SK-N-SH (cell line): ENCODE measurements around the gene NARS2. TPM values are rescaled to one million over a fixed set of nuclear protein-coding genes. Genes with fewer than 3 reads are reported as not detected.
"Not testable (repeated sequence)": the region's sequence is repeated elsewhere in the genome, so short reads cannot be mapped to it uniquely, and the experiment has no call there.

Source experiments
- CTCF ChIA-PET: fragments of 300-600, 350-600 bp; formaldehyde crosslinking; extraction: SDS; loops from one replicate; lab custom pipeline; 2021; lab: Yijun Ruan, JAX
- POLR2A ChIA-PET: fragments of 350-600 bp; sonication (Branson Sonifier 250); formaldehyde crosslinking; extraction: SDS; loops from one replicate; lab custom pipeline; 2020; ENCODE audit warnings: antibody characterized with exemption, inconsistent platforms; lab: Yijun Ruan, JAX
- DNase-seq: peaks from one replicate; pipeline ENCODE4 v3.0.0; 2012
- H2AFZ ChIP-seq: fragments of 200-600 bp; sonication (generic); 2 replicates; pipeline ENCODE4 v1.8.1; 2016; ENCODE audit warnings: antibody characterized with exemption, mild to moderate bottlenecking, low read depth
- H3F3A ChIP-seq: fragments of 200-600 bp; sonication (generic); replicated peaks from 2 replicates; pipeline ENCODE3; 2016; ENCODE audit warnings: antibody characterized with exemption, mild to moderate bottlenecking; ENCODE audit not compliant: insufficient read depth
- H3K27ac ChIP-seq, 2 experiments: fragments of 200-500 bp in 1 of 2; fragments of 200-600 bp in 1 of 2; sonication (Bioruptor generic) in 1 of 2; sonication (generic), shearing (Covaris generic) in 1 of 2; 2 replicates each; pipeline versions ENCODE4 v1.5.1 to v1.6.1; 2014 to 2016; ENCODE audit warnings: low read depth in 2 of 2, inconsistent platforms in 1 of 2, low read length in 1 of 2, mild to moderate bottlenecking in 1 of 2, mixed read lengths in 1 of 2
- H3K27me3 ChIP-seq: fragments of 200-600 bp; sonication (generic), shearing (Covaris generic); 2 replicates; pipeline ENCODE4 v1.6.1; 2016; ENCODE audit warnings: mixed run types; ENCODE audit not compliant: insufficient read depth
- H3K36me3 ChIP-seq, 2 experiments: fragments of 200-500 bp in 1 of 2; fragments of 200-600 bp in 1 of 2; sonication (Bioruptor generic) in 1 of 2; sonication (generic) in 1 of 2; replicated peaks in 1 of 2; 2 replicates each; pipeline versions ENCODE3 to v1.5.1; 2014 to 2016; ENCODE audit warnings: low read length in 1 of 2, mild to moderate bottlenecking in 1 of 2; ENCODE audit not compliant: insufficient read depth in 2 of 2, control insufficient read depth in 1 of 2
- H3K4me1 ChIP-seq, 2 experiments: fragments of 200-500 bp in 1 of 2; fragments of 200-600 bp in 1 of 2; sonication (Bioruptor generic) in 1 of 2; sonication (generic), shearing (Covaris generic) in 1 of 2; 2 replicates each; pipeline versions ENCODE4 v1.5.1 to v1.6.1; 2014 to 2016; ENCODE audit warnings: low read depth in 1 of 2, low read length in 1 of 2, mixed run types in 1 of 2; ENCODE audit not compliant: insufficient read depth in 2 of 2, control insufficient read depth in 1 of 2
- H3K4me2 ChIP-seq: fragments of 200-600 bp; sonication (generic), shearing (Covaris generic); 2 replicates; pipeline ENCODE4 v1.6.1; 2017; ENCODE audit warnings: mixed run types
- H3K4me3 ChIP-seq, 2 experiments: fragments of 200-500 bp in 1 of 2; fragments of 200-600 bp in 1 of 2; sonication (Bioruptor generic) in 1 of 2; sonication (generic), shearing (Covaris generic) in 1 of 2; 2 replicates each; pipeline versions ENCODE4 v1.5.1 to v1.8.1; 2014 to 2016; ENCODE audit warnings: low read depth in 2 of 2, inconsistent platforms in 1 of 2, low read length in 1 of 2, mild to moderate bottlenecking in 1 of 2, mixed read lengths in 1 of 2, moderate library complexity in 1 of 2
- H3K79me2 ChIP-seq: fragments of 200-600 bp; sonication (generic); 2 replicates; pipeline ENCODE4 v1.8.1; 2017; ENCODE audit warnings: mild to moderate bottlenecking; ENCODE audit not compliant: insufficient read depth
- H3K9ac ChIP-seq: fragments of 200-600 bp; sonication (generic); 2 replicates; pipeline ENCODE4 v1.6.1; 2017; ENCODE audit warnings: mixed run types
- H3K9me2 ChIP-seq: fragments of 200-600 bp; sonication (generic); 2 replicates; pipeline ENCODE4 v1.6.1; 2017; ENCODE audit warnings: mixed run types
- H3K9me3 ChIP-seq: fragments of 200-600 bp; sonication (generic); 2 replicates; pipeline ENCODE4 v1.6.1; 2017; ENCODE audit warnings: mixed run types, mild to moderate bottlenecking, moderate library complexity
- H4K20me1 ChIP-seq: fragments of 200-600 bp; sonication (generic); 2 replicates; pipeline ENCODE4 v1.6.1; 2017; ENCODE audit warnings: mild to moderate bottlenecking, mixed run types; ENCODE audit not compliant: insufficient read depth
- CTCF ChIP-seq: fragments of 200-600 bp; sonication (generic); IDR thresholded peaks from 2 replicates; pipeline ENCODE4 v1.6.1; 2017; ENCODE audit warnings: antibody characterized with exemption, mild to moderate bottlenecking, moderate library complexity
- EP300 ChIP-seq, 2 experiments: IDR thresholded peaks; 2 replicates each; pipeline versions ENCODE4 v1.4.0 to v1.6.1; 2012; ENCODE audit warnings: borderline replicate concordance in 1 of 2, low read depth in 1 of 2, low read length in 1 of 2
- IRF3 ChIP-seq: fragments of 150-350 bp; IDR thresholded peaks from 2 replicates; pipeline ENCODE4 v1.6.1; 2016; ENCODE audit warnings: mild to moderate bottlenecking, low read depth, low read length
- JUND ChIP-seq: IDR thresholded peaks from 2 replicates; pipeline ENCODE4 v1.4.0; 2012
- NFIC ChIP-seq: IDR thresholded peaks from 2 replicates; pipeline ENCODE4 v1.4.0; 2012; ENCODE audit warnings: borderline replicate concordance
- NRF1 ChIP-seq: IDR thresholded peaks from 2 replicates; pipeline ENCODE4 v1.6.1; 2012; ENCODE audit warnings: low read depth, mild to moderate bottlenecking, low read length
- REST ChIP-seq: IDR thresholded peaks from 2 replicates; pipeline ENCODE4 v1.6.1; 2012; ENCODE audit warnings: mild to moderate bottlenecking, low read depth, low read length, moderate library complexity
- RFX5 ChIP-seq: IDR thresholded peaks from 2 replicates; pipeline ENCODE4 v1.6.1; 2012; ENCODE audit warnings: mild to moderate bottlenecking, improper control_type of control experiment, low read length
- TEAD4 ChIP-seq: IDR thresholded peaks from 2 replicates; pipeline ENCODE4 v1.4.0; 2012; ENCODE audit warnings: mild to moderate bottlenecking, borderline replicate concordance; ENCODE audit not compliant: insufficient read depth
- USF1 ChIP-seq: IDR thresholded peaks from 2 replicates; pipeline ENCODE4 v1.4.0; 2012; ENCODE audit warnings: low read depth, borderline replicate concordance
- YY1 ChIP-seq: IDR thresholded peaks from 2 replicates; pipeline ENCODE4 v1.4.0; 2012; ENCODE audit warnings: low read depth, mild to moderate bottlenecking
- WGBS: methylation state at CpG from one replicate; pipeline ENCODE4 v1.1.6; 2017; ENCODE audit warnings: low lambda C conversion rate; 5-methylcytosine and 5-hydroxymethylcytosine counted together
- polyA plus RNA-seq, 3 experiments: library from polyadenylated mRNA; depleted of rRNA; stranded (reverse); fragments of >200 nt; gene quantifications; 2 replicates each; pipeline ENCODE4 v1.2.3, GENCODE V29; 2012

The NARS2 gene
- polyA plus RNA-seq, 1 of the 3 experiments (the other 2 are of a cell fraction), result 8.9 TPM

GRCh38 chr11:78555592-78555991 lies 19.1 kb downstream of the NARS2 start:
- Histone ChIP-seq H3K4me3 (no peak overlapping the region), H4K20me1 (no peaks in the 10 kb centered on the region), H3K36me3 (peaks cover 25 to 33% of the 10 kb centered on the region in 2 experiments), H3K27me3 (no peaks in the 10 kb centered on the region), H3K9ac (no peak overlapping the region), H3K27ac (no peak overlapping the region), H3K4me1 (peaks cover 6% of the 10 kb centered on the region in 2 experiments; a peak in 2 of 4 replicates), H3K9me3 (no peaks in the 10 kb centered on the region), H3K79me2 (peaks cover 6% of the 10 kb centered on the region; the same call in 1 of the 2 replicates), H2AFZ (no peak overlapping the region), H3K9me2 (no peaks in the 10 kb centered on the region), H3K4me2 (no peak overlapping the region), H3F3A (no peaks in the 10 kb centered on the region)
- POLR2A ChIA-PET, result no interaction called here
- CTCF ChIA-PET, result interaction anchor here (1.5 to 2.6 kb wide), 2 partner anchors 8 to 9 kb away, joined by 3 to 10 read pairs; no protein-coding TSS in a partner anchor
- 97% methylated on average over 3 of the region's 3 CpGs for WGBS
- DNase-seq, result no peak
- TF ChIP-seq JUND, result no peak
- no peak for TF ChIP-seq CTCF
- TF ChIP-seq RFX5, result no peak
- TF ChIP-seq USF1, result no peak
- no peak for TF ChIP-seq NFIC
- no peak for TF ChIP-seq TEAD4

- Histone ChIP-seq H3K9ac (no peak overlapping the region), H4K20me1 (no peaks in the 10 kb centered on the region)
- no peak for TF ChIP-seq YY1
- no peak for TF ChIP-seq NRF1
- no peak for TF ChIP-seq IRF3
- no peak for TF ChIP-seq REST
- no peak for TF ChIP-seq EP300 (IDR thresholded peaks at IDR 0.05; ENCODE audit: borderline replicate concordance in 1 of 2, low read depth in 1 of 2, low read length in 1 of 2)
- TF ChIP-seq, all 33 proteins: peak for 0
- no peaks in the 10 kb centered on the region for H3K79me2 ChIP-seq
- POLR2A ChIA-PET, result no interaction called here
- H3K9me2 ChIP-seq, result no peaks in the 10 kb centered on the region
- H3K9me3 ChIP-seq, result no peaks in the 10 kb centered on the region
- H3F3A ChIP-seq, result no peaks in the 10 kb centered on the region
- H3K27me3 ChIP-seq, result no peaks in the 10 kb centered on the region
- no peak overlapping the region for H3K4me3 ChIP-seq
- H3K4me2 ChIP-seq, result no peak overlapping the region
- no peak overlapping the region for H3K27ac ChIP-seq
- H3K36me3 ChIP-seq, result peaks cover 18 to 20% of the 10 kb centered on the region in 2 experiments
- H2AFZ ChIP-seq, result no peak overlapping the region
- WGBS, result 93% methylated on average over 2 of the region's 2 CpGs
- peaks cover 0 to 3% of the 10 kb centered on the region in 2 experiments; a peak in 1 of 4 replicates for H3K4me1 ChIP-seq
- DNase-seq, result no peak
- CTCF ChIA-PET, result interaction anchor here (1.4 to 1.7 kb wide), 2 partner anchors 12 to 133 kb away, joined by 4 to 7 read pairs; no protein-coding TSS in a partner anchor
These were observed 21.8 kb downstream of the NARS2 start for GRCh38 chr11:78552881-78553280.

GRCh38 chr11:78552139-78552538 lies 22.5 kb downstream of the NARS2 start:
- CTCF ChIA-PET, result interaction anchor here (0.9 to 1.7 kb wide), 2 partner anchors 13 to 139 kb away, joined by 3 to 7 read pairs; no protein-coding TSS in a partner anchor
- DNase-seq, result not testable (repeated sequence)

More at GRCh38 chr11:78552139-78552538, 22.5 kb downstream of the NARS2 start:
- H3K36me3 ChIP-seq, result peaks cover 15 to 18% of the 10 kb centered on the region in 2 experiments
- H3K9me2 ChIP-seq, H4K20me1 ChIP-seq, H3K9me3 ChIP-seq, H3K4me3 ChIP-seq, H3K27ac ChIP-seq, POLR2A ChIA-PET, H3K4me2 ChIP-seq, H3K9ac ChIP-seq, H2AFZ ChIP-seq, H3F3A ChIP-seq, H3K79me2 ChIP-seq, H3K27me3 ChIP-seq, H3K4me1 ChIP-seq: not testable (repeated sequence)
- 94% methylated on average over 6 of the region's 6 CpGs for WGBS
